ENCODE results near the gene AGAP1.

AGAP1 gene

GRCh38 chr2:235954888-235955480, 461.1 kb downstream of the AGAP1 start:
- no peak overlapping the region for H3K4me3 ChIP-seq (ENCODE audit: low read depth, low read length)
- no peak for TF ChIP-seq CTCF (IDR thresholded peaks at IDR 0.05; ENCODE audit: insufficient read depth, low read depth, low read length, missing control alignments)
- DNase-seq (ENCODE audit: low read depth) = no peak

GRCh38 chr2:235955664-235956063, 461.8 kb downstream of the AGAP1 start:
- no peak for TF ChIP-seq CTCF (IDR thresholded peaks at IDR 0.05; ENCODE audit: insufficient read depth, low read depth, low read length, missing control alignments)
- no peak for DNase-seq (ENCODE audit: low read depth)

GRCh38 chr2:235956281-235956970, 462.6 kb downstream of the AGAP1 start:
- DNase-seq (ENCODE audit: low read depth) = no peak
- TF ChIP-seq CTCF (IDR thresholded peaks at IDR 0.05; ENCODE audit: insufficient read depth, low read depth, low read length, missing control alignments) = no peak
- no peak overlapping the region for H3K4me3 ChIP-seq (ENCODE audit: low read depth, low read length)

More at GRCh38 chr2:235955664-235956063, 461.8 kb downstream of the AGAP1 start:
- no peak overlapping the region for H3K4me3 ChIP-seq (ENCODE audit: low read depth, low read length)

- DNase-seq (ENCODE audit: low read depth) = no peak
- TF ChIP-seq CTCF (IDR thresholded peaks at IDR 0.05; ENCODE audit: insufficient read depth, low read depth, low read length, missing control alignments) = no peak
- H3K4me3 ChIP-seq (ENCODE audit: low read depth, low read length) = no peak overlapping the region
Observed at GRCh38 chr2:235957251-235957650, 463.4 kb downstream of the AGAP1 start.

- DNase-seq (ENCODE audit: low read depth) = no peak
- TF ChIP-seq CTCF (IDR thresholded peaks at IDR 0.05; ENCODE audit: insufficient read depth, low read depth, low read length, missing control alignments) = no peak
- H3K4me3 ChIP-seq (ENCODE audit: low read depth, low read length) = no peak overlapping the region
Observed at GRCh38 chr2:235958221-235958930, 464.5 kb downstream of the AGAP1 start.

- TF ChIP-seq CTCF (IDR thresholded peaks at IDR 0.05; ENCODE audit: insufficient read depth, low read depth, low read length, missing control alignments) = no peak
- H3K4me3 ChIP-seq (ENCODE audit: low read depth, low read length) = no peak overlapping the region
- no peak for DNase-seq (ENCODE audit: low read depth)
Observed at GRCh38 chr2:235958931-235959410, 465.1 kb downstream of the AGAP1 start.

Data from GM12865 (cell line).